ES-I3 (cell line): ENCODE measurements around the gene CCNY.

Source experiments
- H3K36me3 ChIP-seq: 2 replicates; pipeline ENCODE4 v1.6.1; 2013; ENCODE audit warnings: mild to moderate bottlenecking, low read length, control low read depth, moderate library complexity; ENCODE audit not compliant: insufficient read depth
- H3K4me1 ChIP-seq: 2 replicates; pipeline ENCODE4 v1.6.1; 2013; ENCODE audit warnings: mild to moderate bottlenecking, control low read depth, low read length; ENCODE audit not compliant: insufficient read depth
- H3K9ac ChIP-seq: 2 replicates; pipeline ENCODE4 v1.6.1; 2013; ENCODE audit warnings: low read depth, mild to moderate bottlenecking, low read length, moderate library complexity
- H3K9me3 ChIP-seq: 2 replicates; pipeline ENCODE4 v1.6.1; 2013; ENCODE audit warnings: mild to moderate bottlenecking, low read length, moderate library complexity; ENCODE audit not compliant: control insufficient read depth, insufficient read depth

The CCNY gene

GRCh38 chr10:35420827-35421552 lies 84.7 kb downstream of the CCNY start:
- peaks cover 46% of the 10 kb centered on the region for H3K4me1 ChIP-seq

GRCh38 chr10:35421553-35422178 lies 85.4 kb downstream of the CCNY start:
- Histone ChIP-seq H3K36me3 (no peaks in the 10 kb centered on the region), H3K4me1 (peaks cover 52% of the 10 kb centered on the region), H3K9me3 (no peaks in the 10 kb centered on the region), H3K9ac (no peak overlapping the region)

More at GRCh38 chr10:35420827-35421552, 84.7 kb downstream of the CCNY start:
- Histone ChIP-seq H3K9me3 (no peaks in the 10 kb centered on the region; the same call in 1 of the 2 replicates), H3K9ac (no peak overlapping the region), H3K36me3 (no peaks in the 10 kb centered on the region)

- Histone ChIP-seq H3K4me1 (peaks cover 48% of the 10 kb centered on the region), H3K36me3 (no peaks in the 10 kb centered on the region), H3K9ac (no peak overlapping the region), H3K9me3 (no peaks in the 10 kb centered on the region)
Measured at GRCh38 chr10:35422228-35422627, 85.9 kb downstream of the CCNY start.

GRCh38 chr10:35423505-35424306 lies 87.4 kb downstream of the CCNY start:
- Histone ChIP-seq H3K4me1 (peaks cover 39% of the 10 kb centered on the region), H3K9ac (no peak overlapping the region), H3K36me3 (no peaks in the 10 kb centered on the region), H3K9me3 (no peaks in the 10 kb centered on the region)

GRCh38 chr10:35424680-35425285 lies 88.5 kb downstream of the CCNY start:
- Histone ChIP-seq H3K4me1 (peaks cover 39% of the 10 kb centered on the region), H3K9me3 (no peaks in the 10 kb centered on the region), H3K36me3 (no peaks in the 10 kb centered on the region), H3K9ac (no peak overlapping the region)

GRCh38 chr10:35425595-35425994 lies 89.3 kb downstream of the CCNY start:
- Histone ChIP-seq H3K36me3 (no peaks in the 10 kb centered on the region), H3K9ac (no peak overlapping the region), H3K9me3 (no peaks in the 10 kb centered on the region), H3K4me1 (peaks cover 33% of the 10 kb centered on the region)

GRCh38 chr10:35426657-35427056 lies 90.3 kb downstream of the CCNY start:
- Histone ChIP-seq H3K36me3 (no peaks in the 10 kb centered on the region), H3K9ac (no peak overlapping the region), H3K9me3 (no peaks in the 10 kb centered on the region), H3K4me1 (peaks cover 23% of the 10 kb centered on the region)

- H3K36me3 ChIP-seq, result no peaks in the 10 kb centered on the region
- peaks cover 16% of the 10 kb centered on the region for H3K4me1 ChIP-seq
- H3K9ac ChIP-seq, result no peak overlapping the region
- H3K9me3 ChIP-seq, result no peaks in the 10 kb centered on the region
Measured at GRCh38 chr10:35427543-35427942, 91.2 kb downstream of the CCNY start.

GRCh38 chr10:35428521-35428920 lies 92.2 kb downstream of the CCNY start:
- H3K9ac ChIP-seq, result no peak overlapping the region
- peaks cover 16% of the 10 kb centered on the region for H3K4me1 ChIP-seq
- H3K36me3 ChIP-seq, result no peaks in the 10 kb centered on the region
- H3K9me3 ChIP-seq, result no peaks in the 10 kb centered on the region

GRCh38 chr10:35432781-35433338 lies 96.6 kb downstream of the CCNY start:
- no peaks in the 10 kb centered on the region for H3K9me3 ChIP-seq
- H3K4me1 ChIP-seq, result no peaks in the 10 kb centered on the region
- no peaks in the 10 kb centered on the region for H3K36me3 ChIP-seq
- H3K9ac ChIP-seq, result no peak overlapping the region

GRCh38 chr10:35433851-35434426 lies 97.6 kb downstream of the CCNY start:
- no peaks in the 10 kb centered on the region for H3K36me3 ChIP-seq
- no peaks in the 10 kb centered on the region for H3K9me3 ChIP-seq
- no peak overlapping the region for H3K9ac ChIP-seq
- H3K4me1 ChIP-seq, result no peaks in the 10 kb centered on the region

- no peak overlapping the region for H3K9ac ChIP-seq
- H3K9me3 ChIP-seq, result no peaks in the 10 kb centered on the region; the same call in 1 of the 2 replicates
- H3K4me1 ChIP-seq, result no peaks in the 10 kb centered on the region
Measured at GRCh38 chr10:35434533-35434932, 98.2 kb downstream of the CCNY start.

GRCh38 chr10:35435824-35436223 lies 99.5 kb downstream of the CCNY start:
- Histone ChIP-seq H3K4me1 (no peaks in the 10 kb centered on the region), H3K9me3 (peaks cover 4% of the 10 kb centered on the region; the same call in 1 of the 2 replicates), H3K9ac (no peak overlapping the region), H3K36me3 (no peaks in the 10 kb centered on the region)

More at GRCh38 chr10:35434533-35434932, 98.2 kb downstream of the CCNY start:
- no peaks in the 10 kb centered on the region for H3K36me3 ChIP-seq

- H3K36me3 ChIP-seq, result no peaks in the 10 kb centered on the region
- no peak overlapping the region for H3K9ac ChIP-seq
Measured at GRCh38 chr10:35437829-35438228, 101.5 kb downstream of the CCNY start.

More at GRCh38 chr10:35437829-35438228, 101.5 kb downstream of the CCNY start:
- H3K9me3 ChIP-seq, result peaks cover 5% of the 10 kb centered on the region; the same call in 1 of the 2 replicates
- H3K4me1 ChIP-seq, result no peaks in the 10 kb centered on the region
